LNCaP clone FGC (cell line): Measurements from ENCODE around the gene KIRREL1.
A peak's percentile ranks its signal among the peaks of the same experiment; 100 is the strongest.

Source experiments
- DNase-seq: peaks from one replicate; pipeline ENCODE4 v3.0.0-alpha.2; 2011; ENCODE audit warnings: low read depth
- H3K4me3 ChIP-seq: 2 replicates; pipeline ENCODE4 v1.5.1; 2011; ENCODE audit warnings: mild to moderate bottlenecking, low read depth, low read length, control low read depth
- TF ChIP-seq, protein P1 (sequence below): IDR thresholded peaks from 2 replicates; pipeline ENCODE4 v1.5.1; 2012; ENCODE audit warnings: mild to moderate bottlenecking; ENCODE audit not compliant: control insufficient read depth, insufficient read depth; ENCODE audit errors: extremely low read depth

Gene KIRREL1

GRCh38 chr1:157993918-157994605 is 617 bp downstream of the KIRREL1 start:
- no peak for DNase-seq
- TF ChIP-seq, protein P1, sequence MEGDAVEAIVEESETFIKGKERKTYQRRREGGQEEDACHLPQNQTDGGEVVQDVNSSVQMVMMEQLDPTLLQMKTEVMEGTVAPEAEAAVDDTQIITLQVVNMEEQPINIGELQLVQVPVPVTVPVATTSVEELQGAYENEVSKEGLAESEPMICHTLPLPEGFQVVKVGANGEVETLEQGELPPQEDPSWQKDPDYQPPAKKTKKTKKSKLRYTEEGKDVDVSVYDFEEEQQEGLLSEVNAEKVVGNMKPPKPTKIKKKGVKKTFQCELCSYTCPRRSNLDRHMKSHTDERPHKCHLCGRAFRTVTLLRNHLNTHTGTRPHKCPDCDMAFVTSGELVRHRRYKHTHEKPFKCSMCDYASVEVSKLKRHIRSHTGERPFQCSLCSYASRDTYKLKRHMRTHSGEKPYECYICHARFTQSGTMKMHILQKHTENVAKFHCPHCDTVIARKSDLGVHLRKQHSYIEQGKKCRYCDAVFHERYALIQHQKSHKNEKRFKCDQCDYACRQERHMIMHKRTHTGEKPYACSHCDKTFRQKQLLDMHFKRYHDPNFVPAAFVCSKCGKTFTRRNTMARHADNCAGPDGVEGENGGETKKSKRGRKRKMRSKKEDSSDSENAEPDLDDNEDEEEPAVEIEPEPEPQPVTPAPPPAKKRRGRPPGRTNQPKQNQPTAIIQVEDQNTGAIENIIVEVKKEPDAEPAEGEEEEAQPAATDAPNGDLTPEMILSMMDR, result no peak

GRCh38 chr1:157994704-157995582 is 1.5 kb downstream of the KIRREL1 start:
- no peak overlapping the region for H3K4me3 ChIP-seq
- TF ChIP-seq, protein P1, result no peak
- no peak for DNase-seq

More at GRCh38 chr1:157993918-157994605, 617 bp downstream of the KIRREL1 start:
- peak overlapping the region; percentile 16; the same call in 1 of the 2 replicates for H3K4me3 ChIP-seq

GRCh38 chr1:157995583-157996169 is 2.2 kb downstream of the KIRREL1 start:
- H3K4me3 ChIP-seq, result no peak overlapping the region
- TF ChIP-seq, protein P1, result no peak
- no peak for DNase-seq

- H3K4me3 ChIP-seq, result no peak overlapping the region
- TF ChIP-seq, protein P1, result no peak
- no peak for DNase-seq
Measured at GRCh38 chr1:157996433-157996832, 3.0 kb downstream of the KIRREL1 start.

DNA sequence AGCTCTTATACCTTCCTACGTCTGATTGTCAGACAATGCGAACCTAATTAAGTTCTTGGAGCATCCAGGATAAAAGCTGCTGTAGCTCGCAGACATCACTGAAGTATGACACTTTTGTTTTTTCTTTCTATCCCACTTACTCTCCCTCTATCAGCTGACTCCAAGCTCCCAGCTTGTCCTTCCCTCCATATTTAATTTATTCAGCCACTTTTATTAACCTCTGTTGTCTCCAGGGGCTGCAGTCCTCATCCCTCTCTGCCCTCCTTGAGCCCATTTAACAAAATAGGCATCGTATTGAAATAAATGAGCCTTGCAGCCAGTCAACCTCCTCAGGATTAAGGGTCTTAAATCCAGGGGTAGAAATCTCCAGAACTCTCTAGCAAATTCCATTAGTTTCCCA is 7.1 kb downstream of the KIRREL1 start:
- H3K4me3 ChIP-seq, result no peak overlapping the region
- TF ChIP-seq, protein P1, result no peak
- no peak for DNase-seq

DNA sequence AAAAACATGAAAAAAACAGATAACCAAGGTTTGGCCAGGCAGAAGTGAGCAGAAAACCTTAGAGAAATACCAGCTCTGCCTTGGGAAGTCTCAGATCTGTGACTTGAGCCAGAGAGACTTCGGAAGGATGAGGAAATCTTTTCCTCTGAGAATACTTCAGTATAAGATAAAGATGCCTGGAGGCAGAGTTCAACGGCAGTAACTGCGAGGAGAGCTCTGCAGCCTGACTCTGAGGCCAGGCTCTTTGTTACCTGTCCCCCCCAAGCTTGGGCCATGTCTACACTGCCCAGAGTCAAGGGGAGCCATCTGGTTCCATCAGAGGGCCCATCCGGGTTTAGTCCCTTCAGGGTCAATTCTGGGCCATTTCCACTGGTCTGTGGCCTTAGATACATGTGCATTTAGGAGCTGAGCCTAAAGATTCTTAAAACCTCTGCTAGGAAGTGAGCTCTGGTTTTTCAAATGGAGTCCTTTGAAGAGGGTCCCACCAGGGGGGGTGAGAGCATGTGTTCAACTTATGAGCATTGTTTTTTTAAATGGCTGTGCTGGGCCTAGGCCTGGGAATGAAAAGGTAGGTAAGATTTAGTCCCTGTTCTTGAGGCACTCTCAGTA is 8.7 kb downstream of the KIRREL1 start:
- no peak overlapping the region for H3K4me3 ChIP-seq
- TF ChIP-seq, protein P1, result no peak
- DNase-seq, result no peak
